HT-29 (cell line): ENCODE results near the gene MCTP2. TPM values are rescaled to one million over a fixed set of nuclear protein-coding genes. Genes with fewer than 3 reads are reported as not detected.

ENCODE experiments used
- DNase-seq: peaks from one replicate; pipeline ENCODE4 v3.0.0-alpha.2; 2015; ENCODE audit warnings: low spot score
- total RNA-seq: library from RNA; depleted of rRNA; stranded (reverse); fragments of >200 nt; shearing (Covaris generic); gene quantifications from 2 replicates; pipeline ENCODE4 v1.2.3, GENCODE V29; 2014; rRNA removed

MCTP2 gene, protein sequence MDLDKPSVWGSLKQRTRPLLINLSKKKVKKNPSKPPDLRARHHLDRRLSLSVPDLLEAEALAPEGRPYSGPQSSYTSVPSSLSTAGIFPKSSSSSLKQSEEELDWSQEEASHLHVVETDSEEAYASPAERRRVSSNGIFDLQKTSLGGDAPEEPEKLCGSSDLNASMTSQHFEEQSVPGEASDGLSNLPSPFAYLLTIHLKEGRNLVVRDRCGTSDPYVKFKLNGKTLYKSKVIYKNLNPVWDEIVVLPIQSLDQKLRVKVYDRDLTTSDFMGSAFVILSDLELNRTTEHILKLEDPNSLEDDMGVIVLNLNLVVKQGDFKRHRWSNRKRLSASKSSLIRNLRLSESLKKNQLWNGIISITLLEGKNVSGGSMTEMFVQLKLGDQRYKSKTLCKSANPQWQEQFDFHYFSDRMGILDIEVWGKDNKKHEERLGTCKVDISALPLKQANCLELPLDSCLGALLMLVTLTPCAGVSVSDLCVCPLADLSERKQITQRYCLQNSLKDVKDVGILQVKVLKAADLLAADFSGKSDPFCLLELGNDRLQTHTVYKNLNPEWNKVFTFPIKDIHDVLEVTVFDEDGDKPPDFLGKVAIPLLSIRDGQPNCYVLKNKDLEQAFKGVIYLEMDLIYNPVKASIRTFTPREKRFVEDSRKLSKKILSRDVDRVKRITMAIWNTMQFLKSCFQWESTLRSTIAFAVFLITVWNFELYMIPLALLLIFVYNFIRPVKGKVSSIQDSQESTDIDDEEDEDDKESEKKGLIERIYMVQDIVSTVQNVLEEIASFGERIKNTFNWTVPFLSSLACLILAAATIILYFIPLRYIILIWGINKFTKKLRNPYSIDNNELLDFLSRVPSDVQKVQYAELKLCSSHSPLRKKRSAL
- total RNA-seq, result 16.1 and 20.0 TPM in 2 replicates

DNA sequence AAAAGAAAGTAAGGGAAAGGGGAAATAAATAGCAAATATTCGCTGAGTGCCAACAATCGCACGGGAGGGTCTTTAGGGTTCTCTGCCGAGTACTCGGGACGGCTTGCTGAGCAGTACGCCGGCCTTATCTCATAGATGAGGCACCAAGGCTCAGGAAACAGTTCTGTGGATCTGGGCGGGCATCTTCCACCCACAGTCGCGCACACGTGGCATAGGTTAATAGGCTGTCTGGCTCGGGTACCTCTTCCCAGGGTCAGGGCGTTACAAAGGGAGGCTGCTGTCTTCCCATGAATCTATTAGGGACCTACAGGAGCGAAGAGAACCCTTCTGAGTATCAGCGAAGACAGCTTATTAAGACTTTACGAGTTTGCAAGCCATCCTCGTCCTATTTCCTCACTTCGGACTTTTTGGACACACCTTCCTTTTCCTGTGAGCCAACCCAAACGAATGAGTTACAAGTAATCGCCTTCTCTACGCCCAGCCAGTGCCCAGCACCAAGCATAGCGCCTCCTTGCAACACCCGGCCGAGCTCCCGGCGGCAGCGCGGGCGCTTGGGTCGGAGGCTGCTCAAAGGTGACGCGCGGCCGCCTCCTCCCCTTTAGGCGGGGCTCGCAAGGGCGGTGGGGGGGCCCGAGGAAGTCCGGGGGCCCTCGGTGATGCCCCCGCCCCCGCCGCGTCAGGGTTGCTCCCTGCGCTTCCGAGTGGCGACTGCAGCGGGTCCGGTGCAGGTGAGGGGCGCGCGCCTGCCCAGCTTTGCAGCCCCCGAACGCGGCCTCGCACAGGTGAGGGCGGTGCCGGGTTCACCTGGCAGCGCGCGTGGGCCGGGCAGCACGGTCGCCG, at the start of gene MCTP2:
Gene MCTP2 (plus strand): TSS at position 679 of the 840 bp plus-strand sequence. CDS start 66,705 bp downstream, outside the sequence.
- DNase-seq, result peak; percentile 96

DNA sequence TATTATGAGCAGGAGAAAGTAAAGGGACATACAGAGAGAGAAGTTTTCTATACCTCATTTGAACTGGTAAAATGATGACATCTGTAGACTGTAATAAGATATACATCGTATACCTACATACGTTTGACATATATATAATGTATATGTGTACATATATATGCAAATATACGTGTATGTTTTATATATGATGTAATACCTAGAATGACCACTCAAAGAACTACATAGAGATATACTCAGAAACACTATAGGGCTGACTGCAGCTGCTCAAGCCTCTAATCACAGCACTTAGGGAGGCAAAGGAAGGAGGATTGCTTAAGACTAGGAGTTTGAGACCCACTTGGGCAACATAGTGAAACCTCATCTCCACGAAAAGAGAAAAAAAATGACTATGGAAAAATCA, 48.5 kb upstream of the MCTP2 start:
- no peak for DNase-seq

DNA sequence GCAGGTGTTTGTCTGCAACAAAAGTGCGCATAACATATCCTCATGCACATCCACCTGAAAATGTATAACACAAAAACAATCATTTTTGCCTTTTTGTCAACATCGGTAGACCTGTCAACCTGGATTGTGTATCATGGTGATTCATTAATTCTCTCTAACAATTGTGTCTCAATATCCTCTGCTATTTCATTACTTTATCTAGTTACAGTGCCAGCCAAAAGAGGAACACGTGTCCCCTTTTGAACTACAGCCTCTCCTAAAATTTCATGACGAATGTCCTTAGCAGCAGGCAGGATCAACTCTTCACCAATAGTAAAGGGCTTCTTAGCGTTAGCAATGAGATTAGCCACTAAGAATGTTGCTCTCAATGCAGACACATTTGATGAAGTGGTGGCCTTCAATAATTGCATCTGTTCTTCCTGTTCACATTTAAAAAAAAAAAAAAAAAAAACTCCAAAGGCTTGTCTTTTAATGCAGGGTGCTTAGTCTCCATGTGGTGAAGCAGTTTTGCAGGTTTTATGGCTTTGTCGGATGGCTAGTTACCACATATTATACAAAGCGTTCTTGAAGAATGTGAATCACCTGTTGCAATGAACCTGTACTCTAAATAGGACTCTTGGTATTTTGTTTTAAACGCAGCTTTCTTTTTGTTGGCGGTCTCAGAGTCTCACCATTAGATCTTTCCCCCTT, 45.7 kb upstream of the MCTP2 start:
- no peak for DNase-seq

DNA sequence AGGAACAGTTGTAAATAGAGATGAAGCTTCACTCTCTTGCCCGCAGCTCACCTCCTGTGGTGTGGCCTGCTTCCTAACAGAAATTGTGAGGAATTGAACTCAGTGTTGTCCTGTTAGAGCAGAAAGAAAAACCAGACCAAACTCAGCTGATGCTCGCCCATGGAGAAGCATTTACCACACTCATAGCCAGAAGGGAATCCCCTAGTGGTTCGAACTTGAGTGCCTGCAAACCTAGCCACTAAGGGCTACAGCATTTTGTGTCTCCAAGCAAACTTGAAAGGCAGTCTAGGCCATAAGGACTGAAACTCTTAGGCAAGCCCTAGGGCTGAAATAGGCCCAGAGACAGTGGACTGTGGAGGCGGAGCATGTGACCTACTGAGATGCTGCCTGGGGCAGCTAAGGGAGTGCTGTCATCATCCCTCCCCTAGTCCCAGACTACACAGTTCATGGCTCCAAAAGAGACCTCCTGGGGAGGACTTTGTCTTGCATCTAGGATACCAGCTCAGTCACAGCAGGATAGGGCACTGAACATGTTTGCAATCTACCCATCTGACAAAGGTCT, 44.5 kb upstream of the MCTP2 start:
- no peak for DNase-seq

DNA sequence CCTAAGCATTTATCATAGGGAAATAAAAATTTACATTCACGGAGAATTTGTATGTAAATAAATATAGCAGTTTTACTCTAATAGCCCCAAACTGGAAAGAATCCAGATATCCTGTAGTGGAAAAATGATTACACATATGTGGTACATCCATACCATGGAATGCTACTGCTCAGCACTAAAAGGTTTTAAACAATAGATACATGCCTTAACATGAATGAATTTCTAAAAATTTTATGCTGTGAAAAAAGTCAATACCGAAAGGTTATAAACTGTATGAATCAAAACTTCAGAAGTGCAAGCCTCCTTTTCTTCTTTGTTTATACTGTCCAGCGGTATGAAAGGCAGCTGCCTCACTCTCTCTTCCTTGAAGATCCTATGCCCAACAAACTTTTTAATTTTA, 37.5 kb upstream of the MCTP2 start:
- no peak for DNase-seq

DNA sequence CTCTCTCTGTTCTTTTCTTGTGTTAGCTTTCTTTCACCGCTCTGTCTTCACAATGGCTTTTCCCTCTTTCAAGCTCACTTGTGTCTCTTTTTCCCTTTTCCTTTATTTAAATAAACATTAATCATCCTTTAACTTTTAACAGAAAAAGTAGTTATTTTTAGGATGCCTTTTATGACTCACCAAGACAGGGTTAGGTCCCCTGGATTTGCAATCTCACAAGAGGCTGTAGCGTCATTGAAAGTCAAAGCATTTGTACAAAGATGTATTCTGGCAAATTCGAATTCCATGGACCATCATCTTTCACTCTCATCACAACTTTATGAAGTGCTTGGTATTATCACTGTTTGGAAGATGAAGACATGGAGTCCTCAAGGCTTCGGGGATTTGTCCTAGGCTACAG, 34.8 kb upstream of the MCTP2 start:
- no peak for DNase-seq

DNA sequence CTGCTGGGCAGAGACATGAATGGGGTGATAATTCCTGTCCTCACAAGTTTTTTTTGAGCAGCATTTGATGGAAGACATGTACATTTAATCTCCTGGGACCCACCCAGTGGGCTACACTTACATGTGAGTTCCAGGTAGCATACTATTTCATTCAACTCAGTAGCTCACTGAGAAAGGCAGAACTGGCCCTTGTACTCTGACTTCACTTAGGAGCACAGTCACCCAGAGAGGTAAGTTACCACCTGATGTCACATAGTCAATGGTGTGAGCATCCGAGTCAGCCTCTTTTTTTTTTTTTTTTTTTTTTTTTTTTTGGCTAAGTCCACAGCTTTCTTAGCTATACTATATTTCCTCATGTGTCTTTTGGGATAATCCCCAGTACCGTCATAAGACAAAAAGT, 32.7 kb upstream of the MCTP2 start:
- DNase-seq, result no peak

DNA sequence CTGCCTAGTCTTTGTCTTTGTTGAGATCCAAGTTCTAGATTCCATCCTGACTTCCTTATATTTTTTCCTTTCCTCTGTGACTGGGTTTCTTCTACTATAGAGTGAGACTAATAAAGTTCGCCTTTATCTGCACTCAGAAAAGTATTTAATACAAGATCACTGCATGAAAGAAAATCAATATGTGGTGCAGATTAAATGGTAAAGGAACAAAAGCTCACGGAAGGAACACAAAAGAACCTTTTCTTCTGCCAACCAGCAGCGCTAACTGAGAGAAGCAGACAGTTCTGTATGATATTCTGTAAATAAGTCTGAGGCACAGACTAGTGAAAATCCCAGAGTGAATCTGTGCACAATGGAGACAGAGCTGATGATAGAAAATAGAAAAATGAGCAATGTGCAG, 31.6 kb upstream of the MCTP2 start:
- no peak for DNase-seq

DNA sequence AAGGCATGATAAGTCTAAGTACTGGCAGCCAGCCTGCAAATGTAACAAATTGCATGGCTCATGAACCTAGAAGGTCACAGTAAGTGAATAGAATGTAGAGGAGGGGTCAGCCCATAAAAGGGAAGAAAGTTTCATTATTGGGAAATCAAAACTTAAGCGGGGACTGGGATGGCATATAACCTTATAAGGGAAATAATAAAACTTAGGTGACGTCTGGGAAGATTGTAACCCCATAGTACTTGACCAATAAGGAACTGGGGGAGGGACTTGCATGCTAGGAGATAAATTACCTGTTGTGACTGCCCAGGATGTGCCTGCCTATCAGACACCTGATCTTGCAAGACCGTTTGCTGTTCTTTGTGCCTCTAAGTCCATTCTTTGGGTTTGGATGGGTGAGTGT, 28.1 kb upstream of the MCTP2 start:
- DNase-seq, result no peak

DNA sequence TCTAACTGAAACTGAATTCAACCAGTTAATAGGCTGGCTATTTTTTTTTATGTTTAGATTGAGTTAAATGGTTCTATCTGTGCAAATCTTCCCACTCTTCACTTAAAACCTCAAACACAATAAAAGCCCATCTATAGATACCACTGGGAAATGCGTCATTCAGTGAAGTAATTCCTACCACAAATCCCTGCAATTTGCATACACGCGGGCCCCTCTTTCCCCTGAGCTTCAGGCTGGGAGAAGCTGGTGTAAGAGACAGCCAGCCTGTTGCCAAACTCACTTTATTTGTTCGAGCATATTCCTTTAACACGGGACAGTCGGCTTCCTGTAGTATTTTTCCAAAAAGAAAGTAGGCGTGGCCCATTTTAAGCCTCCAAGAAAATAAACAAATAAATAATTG, 26.0 kb upstream of the MCTP2 start:
- DNase-seq, result no peak

DNA sequence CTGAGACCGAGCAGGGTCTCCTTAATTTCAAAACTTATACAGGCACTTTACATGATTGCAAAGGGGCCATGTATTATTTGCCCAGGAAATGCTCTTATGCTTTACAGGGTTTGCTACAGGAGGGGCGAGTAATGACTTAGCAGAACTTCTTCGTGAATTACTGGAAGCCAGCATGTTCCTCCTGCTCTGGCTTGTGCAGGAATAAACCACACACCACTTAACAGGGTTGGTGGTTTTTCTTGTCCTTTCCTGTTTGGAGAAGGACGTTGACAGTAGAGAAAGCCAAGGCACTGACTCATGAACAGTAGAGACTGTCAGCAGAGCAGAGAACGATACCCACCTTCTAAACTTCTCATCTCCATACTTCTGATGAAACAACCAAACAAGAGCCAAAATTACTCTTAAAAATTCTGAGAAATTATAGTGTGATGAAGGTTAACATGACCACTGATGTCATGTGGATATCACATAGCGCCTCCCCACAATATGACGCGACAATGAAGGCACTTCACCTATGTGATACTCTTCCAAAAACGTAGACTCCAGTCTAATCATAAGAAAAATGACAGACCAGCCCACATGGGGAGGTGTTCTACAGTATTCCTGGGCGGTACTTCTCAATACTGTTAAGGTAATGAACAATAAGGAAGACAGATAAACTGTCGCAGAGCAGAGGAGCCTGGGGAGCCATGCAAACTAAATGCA, 24.7 kb upstream of the MCTP2 start:
- DNase-seq, result no peak

DNA sequence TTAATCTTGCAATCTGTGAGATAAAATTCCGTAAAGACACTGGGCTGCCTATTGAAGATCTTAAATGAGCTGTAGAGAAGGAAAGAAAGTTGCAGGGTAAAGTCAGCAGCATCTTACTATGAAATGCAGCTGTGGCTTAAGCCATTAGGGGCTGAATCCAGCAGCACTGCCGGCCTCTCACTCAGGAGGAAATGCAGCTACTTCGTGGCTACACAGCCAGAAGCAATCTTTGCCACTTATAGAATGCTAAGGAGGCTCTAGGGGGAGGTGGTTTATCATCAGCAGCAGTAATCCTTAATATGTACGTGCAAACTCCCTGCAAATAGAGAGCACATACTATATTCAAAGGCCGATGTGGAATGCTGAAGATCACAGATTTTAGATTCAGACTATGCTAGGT, 19.1 kb upstream of the MCTP2 start:
- no peak for DNase-seq

DNA sequence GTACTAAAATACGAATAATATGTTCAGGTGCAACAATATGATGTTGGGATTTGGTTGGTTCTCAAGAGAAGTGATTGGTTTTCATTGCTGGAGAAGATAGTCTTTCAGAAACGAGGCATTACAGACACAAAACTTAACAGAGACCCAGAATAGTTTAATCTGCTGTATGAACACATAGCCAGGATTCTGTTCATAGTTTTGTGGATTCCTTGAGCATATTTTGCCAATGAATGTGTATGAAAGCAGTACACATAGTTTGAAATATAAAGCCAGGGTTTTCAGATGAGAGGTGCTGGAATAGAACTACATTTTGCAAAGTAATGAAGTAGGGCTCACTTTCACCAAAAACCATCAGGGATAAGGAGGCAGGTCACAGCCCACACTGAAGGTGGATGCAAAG, 5.7 kb upstream of the MCTP2 start:
- DNase-seq, result no peak

DNA sequence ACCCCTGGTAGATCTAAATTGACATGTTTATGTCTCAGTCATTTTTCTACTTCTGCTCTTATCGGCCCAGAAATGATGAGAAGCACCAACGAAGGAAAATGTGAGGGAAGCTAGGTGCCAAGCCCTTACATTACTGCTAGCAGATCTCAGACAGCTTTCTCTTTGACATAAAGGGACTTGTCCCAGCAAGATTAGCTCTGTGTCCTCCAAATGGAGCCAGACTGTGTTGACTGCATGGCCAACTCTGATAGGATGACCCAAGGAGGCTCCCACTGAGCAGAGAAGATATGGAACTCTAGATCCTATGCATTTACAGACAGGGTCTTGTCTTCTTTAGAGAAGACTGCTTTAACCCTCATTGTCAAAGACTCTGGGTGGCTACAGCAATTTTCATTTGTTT, 2.8 kb upstream of the MCTP2 start:
- DNase-seq, result no peak

DNA sequence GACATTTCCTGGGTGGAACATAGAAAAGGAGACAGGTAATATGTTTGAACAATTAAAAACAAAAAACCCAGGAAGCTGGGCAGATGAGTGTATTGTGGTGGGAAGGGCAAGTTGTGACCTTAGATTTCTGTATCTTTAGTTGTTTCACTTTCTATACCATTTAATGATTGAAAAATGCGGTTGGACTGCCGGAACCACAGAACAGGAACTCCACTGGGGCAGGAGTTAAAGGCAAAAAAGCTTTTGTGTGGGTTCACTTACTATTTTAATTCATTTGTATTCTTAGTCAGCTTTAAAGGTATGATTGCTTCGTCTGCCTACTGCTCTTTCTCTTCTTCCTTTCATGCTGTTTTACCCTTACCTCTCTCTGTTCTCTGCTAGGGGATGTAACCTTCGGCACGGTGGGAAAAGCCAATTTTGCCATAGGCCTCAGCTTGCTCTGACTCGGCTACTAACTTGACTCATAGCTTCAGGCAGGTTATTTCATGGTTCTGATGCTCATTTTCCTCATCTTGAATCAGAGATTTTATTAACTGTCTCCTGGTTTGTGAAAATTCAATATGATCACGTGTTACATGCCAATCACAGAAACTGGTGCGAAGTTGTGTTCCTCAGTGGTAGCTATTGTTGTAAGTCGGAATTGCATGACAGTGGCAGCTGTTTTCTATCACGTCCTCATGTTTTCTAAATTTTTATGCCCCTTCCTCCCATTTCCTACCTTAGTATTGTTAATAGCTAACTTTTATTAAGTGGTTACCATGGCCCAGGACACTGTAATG, 1.6 kb upstream of the MCTP2 start:
- peak; percentile 37 for DNase-seq

DNA sequence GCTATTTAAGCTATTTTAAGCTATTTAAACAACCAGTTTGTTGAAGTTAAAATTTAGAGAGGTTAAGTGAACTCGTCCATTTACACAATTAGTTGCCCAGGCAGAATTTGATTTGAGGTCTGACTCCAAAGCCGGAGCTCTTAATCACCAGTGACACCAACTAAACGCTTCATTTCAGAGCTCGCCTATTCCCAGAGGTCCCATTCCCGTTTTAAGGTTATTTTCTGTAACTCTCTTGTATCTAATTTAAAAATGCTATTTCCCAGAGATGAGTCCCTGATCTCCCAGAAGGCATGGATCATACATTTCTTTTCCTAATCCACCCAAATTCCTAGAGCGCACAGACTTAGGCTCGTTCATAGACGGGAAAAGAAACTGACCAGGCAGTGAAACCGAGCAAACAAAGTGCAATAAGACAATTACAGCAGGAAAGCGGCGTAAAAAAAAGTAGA, 904 bp upstream of the MCTP2 start:
- DNase-seq, result no peak

DNA sequence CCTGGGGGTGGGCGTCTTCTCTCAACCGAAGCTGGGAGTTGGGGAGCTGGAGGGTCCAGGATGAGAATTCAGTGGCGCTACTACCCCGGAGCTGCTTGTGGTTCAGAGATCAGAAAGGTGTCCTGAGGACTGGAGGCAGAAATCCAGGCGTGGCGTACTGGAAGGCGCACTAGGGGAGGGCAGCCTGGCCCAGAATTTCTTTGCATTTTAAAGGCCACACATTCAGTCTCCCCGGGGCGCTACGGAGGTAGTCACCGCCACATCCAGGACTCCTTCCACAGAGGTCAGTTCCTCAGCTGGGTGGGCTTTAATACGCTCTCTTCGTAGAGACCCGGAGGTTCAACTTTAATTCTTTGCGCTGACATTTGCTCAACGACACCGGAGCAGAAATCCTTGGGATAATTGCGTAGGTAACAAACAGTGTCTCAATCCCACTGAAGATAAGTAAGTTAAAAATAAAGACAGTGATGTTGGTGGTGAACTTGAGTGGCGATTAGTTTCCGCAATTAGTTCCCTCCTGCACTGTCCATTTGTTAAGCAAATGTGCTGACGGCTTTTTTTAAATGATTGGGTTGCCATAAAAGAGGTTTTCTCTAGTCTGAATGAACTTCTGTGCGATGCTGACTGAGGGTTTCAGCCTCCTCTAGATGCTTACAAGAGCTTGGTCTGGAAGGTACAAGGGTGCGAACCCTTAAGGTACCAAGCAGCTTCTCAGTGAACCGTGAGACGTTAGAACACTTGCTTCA, 535 bp downstream of the MCTP2 start:
- peak; percentile 72 for DNase-seq

DNA sequence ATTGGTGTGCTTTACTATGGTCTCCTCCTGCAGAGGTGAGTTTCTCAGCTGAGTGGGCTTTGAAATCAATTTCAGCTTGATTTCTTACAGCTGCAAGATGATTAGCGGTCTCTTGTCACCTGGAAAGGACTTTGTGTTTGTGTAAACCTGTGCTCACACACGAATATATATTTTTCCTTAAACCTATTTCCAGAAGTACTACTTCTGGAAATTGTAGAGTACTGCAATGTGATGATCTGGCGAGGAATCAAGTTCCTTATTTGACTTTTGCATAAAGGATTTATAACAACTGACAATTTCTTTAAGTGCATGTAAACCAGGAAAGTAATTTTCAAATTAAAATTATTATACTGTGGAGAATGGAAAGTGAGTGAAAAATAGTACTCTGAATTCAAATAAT, 2.1 kb downstream of the MCTP2 start:
- no peak for DNase-seq

DNA sequence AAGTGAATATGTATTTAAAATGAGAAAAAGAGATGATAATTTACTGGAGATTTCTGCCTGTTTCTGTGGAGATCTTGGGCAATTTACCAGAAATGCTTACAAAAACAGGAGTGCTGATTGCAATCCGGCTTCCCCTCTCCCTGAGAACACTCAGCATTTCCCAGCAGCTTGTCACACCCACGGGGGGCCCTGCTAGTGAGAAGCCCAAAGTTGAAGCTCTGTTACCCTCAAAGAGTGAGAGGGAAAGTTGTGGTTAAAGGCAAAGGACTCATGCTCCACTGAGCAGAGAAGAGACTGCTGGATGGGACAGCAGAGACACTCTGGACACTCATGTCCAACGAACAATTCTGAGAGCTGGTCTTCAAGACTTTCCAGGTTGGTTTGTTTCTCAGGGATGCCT, 2.9 kb downstream of the MCTP2 start:
- DNase-seq, result no peak
